ENCODE data around the gene LMOD3.

The LMOD3 gene

GRCh38 chr3:69058180-69058946 is 64.0 kb downstream of the LMOD3 start:
- no peak for DNase-seq
